HEK293T (cell line): ENCODE results near the gene TXLNG.

Source experiments
- ARNT ChIP-seq: fragments of 450-650 bp; IDR thresholded peaks from 2 replicates; pipeline ENCODE4 v1.6.1; 2017; ENCODE audit warnings: mild to moderate bottlenecking
- BHLHE40 ChIP-seq: fragments of 450-650 bp; IDR thresholded peaks from 2 replicates; pipeline ENCODE4 v1.6.1; 2016; ENCODE audit warnings: mild to moderate bottlenecking, moderate library complexity, borderline replicate concordance
- CTBP1 ChIP-seq: fragments of 450-650 bp; IDR thresholded peaks from 2 replicates; pipeline ENCODE4 v1.6.1; 2016; ENCODE audit warnings: borderline replicate concordance
- FOXA1 ChIP-seq: fragments of 450-650 bp; IDR thresholded peaks from 2 replicates; pipeline ENCODE4 v1.6.1; 2016; ENCODE audit warnings: mild to moderate bottlenecking
- FOXK2 ChIP-seq: fragments of 450-650 bp; IDR thresholded peaks from 2 replicates; pipeline ENCODE4 v1.6.1; 2016; ENCODE audit warnings: mild to moderate bottlenecking
- FOXM1 ChIP-seq: fragments of 450-650 bp; IDR thresholded peaks from 2 replicates; pipeline ENCODE4 v1.6.1; 2017; ENCODE audit warnings: mild to moderate bottlenecking, borderline replicate concordance
- L3MBTL2 ChIP-seq: fragments of 450-650 bp; conservative IDR thresholded peaks from 2 replicates; pipeline ENCODE4 v1.6.1; 2016; ENCODE audit warnings: mild to moderate bottlenecking
- LEF1 ChIP-seq: fragments of 450-650 bp; IDR thresholded peaks from 2 replicates; pipeline ENCODE4 v1.6.1; 2017; ENCODE audit warnings: mild to moderate bottlenecking, borderline replicate concordance
- NFRKB ChIP-seq: fragments of 450-650 bp; IDR thresholded peaks from 2 replicates; pipeline ENCODE4 v1.6.1; 2016; ENCODE audit warnings: mild to moderate bottlenecking, moderate library complexity
- SP1 ChIP-seq: fragments of 450-650 bp; IDR thresholded peaks from 2 replicates; pipeline ENCODE4 v1.6.1; 2017
- SUZ12 ChIP-seq: fragments of 450-650 bp; IDR thresholded peaks from 2 replicates; pipeline ENCODE4 v1.6.1; 2016; ENCODE audit warnings: mild to moderate bottlenecking
- TARDBP ChIP-seq: fragments of 450-650 bp; IDR thresholded peaks from 2 replicates; pipeline ENCODE4 v1.6.1; 2016
- ZNF384 ChIP-seq: fragments of 450-650 bp; IDR thresholded peaks from 2 replicates; pipeline ENCODE4 v1.6.1; 2016
- TF ChIP-seq, protein P1 (sequence below): fragments of 450-650 bp; IDR thresholded peaks from 2 replicates; pipeline ENCODE4 v1.6.1; 2016

DNA sequence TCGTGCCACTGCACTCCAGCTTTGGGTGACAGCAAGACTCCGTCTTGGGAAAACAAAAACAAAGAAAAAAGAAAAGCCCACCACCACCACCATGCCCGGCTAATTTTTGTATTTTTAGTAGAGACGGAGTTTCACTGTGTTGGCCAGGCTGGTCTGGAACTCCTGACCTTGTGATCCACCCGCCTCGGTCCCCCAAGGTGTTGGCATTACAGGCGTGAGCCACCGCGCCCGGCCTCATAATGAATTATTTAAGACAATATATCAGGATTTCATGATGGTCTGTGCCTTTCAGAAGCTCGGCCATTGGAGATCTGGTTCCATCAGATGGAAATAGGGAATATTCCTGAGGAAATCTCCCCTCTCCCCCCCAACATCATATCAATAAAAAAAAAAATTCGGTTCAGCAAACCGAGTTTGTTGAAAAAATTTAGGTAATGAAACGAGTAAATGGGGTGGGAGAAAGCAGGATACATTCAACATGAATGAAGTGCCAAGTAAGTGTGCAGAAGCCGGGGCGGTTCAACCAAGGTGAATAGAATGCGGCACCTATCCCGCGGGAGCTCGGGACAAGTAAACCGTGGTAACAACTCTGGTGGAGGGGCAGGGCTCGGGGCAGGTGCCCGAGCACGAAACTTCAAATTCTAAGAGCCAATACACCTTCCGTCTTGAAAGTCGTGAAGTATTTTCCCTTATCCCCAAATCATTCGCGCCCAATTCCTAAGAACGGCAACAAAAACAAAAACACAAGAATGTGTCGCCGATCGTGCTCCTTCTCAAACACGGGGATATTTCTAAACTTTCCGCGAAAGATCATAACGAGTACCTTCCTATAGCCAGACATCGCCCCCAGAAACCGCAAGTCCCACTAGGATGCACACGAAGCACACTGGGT lies 773 bp upstream of the TXLNG start:
- no peak for TF ChIP-seq FOXM1
- no peak for TF ChIP-seq SUZ12
- TF ChIP-seq CTBP1, result no peak
- no peak for TF ChIP-seq FOXA1
- TF ChIP-seq, protein P1, sequence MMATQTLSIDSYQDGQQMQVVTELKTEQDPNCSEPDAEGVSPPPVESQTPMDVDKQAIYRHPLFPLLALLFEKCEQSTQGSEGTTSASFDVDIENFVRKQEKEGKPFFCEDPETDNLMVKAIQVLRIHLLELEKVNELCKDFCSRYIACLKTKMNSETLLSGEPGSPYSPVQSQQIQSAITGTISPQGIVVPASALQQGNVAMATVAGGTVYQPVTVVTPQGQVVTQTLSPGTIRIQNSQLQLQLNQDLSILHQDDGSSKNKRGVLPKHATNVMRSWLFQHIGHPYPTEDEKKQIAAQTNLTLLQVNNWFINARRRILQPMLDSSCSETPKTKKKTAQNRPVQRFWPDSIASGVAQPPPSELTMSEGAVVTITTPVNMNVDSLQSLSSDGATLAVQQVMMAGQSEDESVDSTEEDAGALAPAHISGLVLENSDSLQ, result no peak
- TF ChIP-seq TARDBP, result no peak
- TF ChIP-seq ZNF384, result no peak
- TF ChIP-seq ARNT, result no peak
- no peak for TF ChIP-seq FOXK2
- TF ChIP-seq BHLHE40, result no peak
- TF ChIP-seq SP1, result no peak
- TF ChIP-seq NFRKB, result no peak
- peak; percentile 34 for TF ChIP-seq L3MBTL2
- TF ChIP-seq LEF1, result no peak
